ENCODE measurements around the gene SYNDIG1.

Gene SYNDIG1

DNA sequence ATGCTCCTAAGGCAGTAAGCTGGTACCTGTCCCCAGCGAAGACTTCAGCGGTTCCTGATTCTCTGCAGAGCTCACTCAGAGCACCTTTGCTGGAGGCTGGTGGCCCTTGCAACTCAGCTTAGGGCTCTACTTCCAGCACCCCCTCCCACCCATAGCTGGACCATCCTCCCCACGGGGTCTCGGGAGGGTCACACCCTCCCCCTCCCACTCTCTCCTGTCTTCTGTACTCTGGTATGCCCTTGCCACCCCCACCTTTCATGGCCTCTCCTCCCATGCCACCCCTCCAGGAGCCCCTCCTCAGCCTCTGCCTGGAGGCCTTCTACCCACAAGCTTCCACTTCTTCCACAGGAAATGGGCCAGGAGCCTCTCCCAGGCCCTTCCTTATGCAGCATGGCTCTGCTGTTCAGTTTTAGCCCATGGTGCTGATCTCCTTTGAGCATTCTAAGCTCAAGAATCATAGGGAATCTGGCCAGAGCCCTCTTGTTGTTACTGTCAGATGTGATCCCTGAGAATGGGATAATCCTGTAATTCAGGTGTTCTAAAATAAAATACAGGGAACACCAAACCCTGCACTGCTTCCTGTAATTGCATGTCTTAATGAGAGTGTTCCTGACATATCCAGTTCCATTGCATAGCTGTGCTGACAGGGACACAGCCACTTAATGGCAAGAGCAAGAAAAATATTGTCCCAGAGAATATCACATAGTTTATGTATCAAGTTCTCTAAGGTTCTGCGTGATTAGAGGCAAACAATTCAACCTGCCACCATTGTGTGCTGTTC is 142.1 kb downstream of the SYNDIG1 start:
- no peak overlapping the region for H3K4me3 ChIP-seq (replicated peaks; ENCODE audit: low read depth, low read length)
- TF ChIP-seq, protein P1, sequence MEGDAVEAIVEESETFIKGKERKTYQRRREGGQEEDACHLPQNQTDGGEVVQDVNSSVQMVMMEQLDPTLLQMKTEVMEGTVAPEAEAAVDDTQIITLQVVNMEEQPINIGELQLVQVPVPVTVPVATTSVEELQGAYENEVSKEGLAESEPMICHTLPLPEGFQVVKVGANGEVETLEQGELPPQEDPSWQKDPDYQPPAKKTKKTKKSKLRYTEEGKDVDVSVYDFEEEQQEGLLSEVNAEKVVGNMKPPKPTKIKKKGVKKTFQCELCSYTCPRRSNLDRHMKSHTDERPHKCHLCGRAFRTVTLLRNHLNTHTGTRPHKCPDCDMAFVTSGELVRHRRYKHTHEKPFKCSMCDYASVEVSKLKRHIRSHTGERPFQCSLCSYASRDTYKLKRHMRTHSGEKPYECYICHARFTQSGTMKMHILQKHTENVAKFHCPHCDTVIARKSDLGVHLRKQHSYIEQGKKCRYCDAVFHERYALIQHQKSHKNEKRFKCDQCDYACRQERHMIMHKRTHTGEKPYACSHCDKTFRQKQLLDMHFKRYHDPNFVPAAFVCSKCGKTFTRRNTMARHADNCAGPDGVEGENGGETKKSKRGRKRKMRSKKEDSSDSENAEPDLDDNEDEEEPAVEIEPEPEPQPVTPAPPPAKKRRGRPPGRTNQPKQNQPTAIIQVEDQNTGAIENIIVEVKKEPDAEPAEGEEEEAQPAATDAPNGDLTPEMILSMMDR (IDR thresholded peaks at IDR 0.05; ENCODE audit: low read length, missing control alignments) = no peak
- no peak for DNase-seq (ENCODE audit: low read depth)

DNA sequence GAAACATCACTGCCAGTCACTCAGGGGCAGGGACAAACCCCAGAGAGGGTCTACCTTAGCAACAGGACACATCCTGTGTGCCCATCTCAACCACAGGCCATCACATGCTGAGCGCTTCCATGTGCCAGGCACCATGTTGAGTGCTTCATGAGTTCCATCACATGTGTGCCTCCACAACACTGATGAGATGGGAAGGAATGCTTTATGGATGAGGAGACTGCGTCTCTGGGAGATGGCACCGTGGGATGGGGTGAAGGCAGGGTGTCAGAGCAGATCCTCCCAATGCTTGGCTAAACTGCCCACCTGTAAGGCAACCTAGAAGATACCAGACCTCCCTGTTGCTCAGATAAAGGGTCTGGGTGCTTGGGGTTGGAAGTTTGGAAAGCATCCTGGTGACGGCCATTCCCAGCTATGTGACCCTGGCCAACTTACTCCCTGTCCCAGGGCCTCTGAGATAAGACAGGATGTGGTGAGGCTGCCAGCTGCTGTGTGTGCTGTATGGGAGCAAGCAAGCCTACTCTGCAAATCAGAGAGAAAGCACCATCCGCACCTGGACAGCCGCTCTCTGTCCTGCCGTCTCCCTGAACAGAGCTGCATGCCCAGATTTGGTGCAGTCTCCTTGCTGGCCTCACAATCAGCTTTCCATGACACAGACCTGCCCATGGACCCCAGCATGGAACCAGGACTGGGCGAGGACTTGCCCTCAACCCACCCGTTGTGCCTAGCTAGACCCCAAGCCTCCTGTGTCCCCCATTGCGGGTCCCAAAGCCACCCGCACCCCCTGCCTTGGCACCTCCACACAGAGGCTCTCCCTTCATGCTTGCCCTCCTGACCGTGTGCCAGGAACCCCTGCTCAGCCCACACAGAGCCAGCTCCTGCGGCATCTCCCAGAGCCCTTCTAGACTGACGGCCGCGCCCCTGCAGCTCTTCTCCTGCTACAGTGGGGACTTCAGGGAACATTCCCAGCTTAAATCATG is 143.7 kb downstream of the SYNDIG1 start:
- peak; percentile 11 for DNase-seq (ENCODE audit: low read depth)
- TF ChIP-seq, protein P1 (IDR thresholded peaks at IDR 0.05; ENCODE audit: low read length, missing control alignments) = no peak
- no peak overlapping the region for H3K4me3 ChIP-seq (replicated peaks; ENCODE audit: low read depth, low read length)

DNA sequence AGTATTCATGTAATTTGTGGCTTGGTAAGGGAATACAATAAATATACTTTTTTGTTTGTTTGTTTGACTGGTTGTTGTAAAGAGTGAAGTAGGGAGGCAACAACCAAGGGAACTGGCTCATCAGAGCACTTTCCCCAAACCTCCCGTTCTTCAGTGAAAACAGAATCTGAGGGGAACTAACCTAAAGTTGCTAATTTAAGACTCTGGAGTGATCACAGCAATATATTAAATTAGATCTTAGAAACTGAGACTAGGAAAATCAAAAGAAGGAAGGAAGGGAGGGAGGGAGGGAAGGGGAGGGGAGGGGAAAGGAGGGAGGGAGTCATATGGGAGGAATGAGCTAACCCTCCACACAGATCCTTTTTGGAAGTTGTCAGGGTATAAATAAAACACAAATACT is 144.9 kb downstream of the SYNDIG1 start:
- TF ChIP-seq, protein P1 (IDR thresholded peaks at IDR 0.05; ENCODE audit: low read length, missing control alignments) = no peak
- DNase-seq (ENCODE audit: low read depth) = no peak
- no peak overlapping the region for H3K4me3 ChIP-seq (replicated peaks; ENCODE audit: low read depth, low read length)

GRCh38 chr20:24615353-24615752 is 145.9 kb downstream of the SYNDIG1 start:
- DNase-seq (ENCODE audit: low read depth) = no peak
- no peak overlapping the region for H3K4me3 ChIP-seq (replicated peaks; ENCODE audit: low read depth, low read length)
- TF ChIP-seq, protein P1 (IDR thresholded peaks at IDR 0.05; ENCODE audit: low read length, missing control alignments) = no peak

DNA sequence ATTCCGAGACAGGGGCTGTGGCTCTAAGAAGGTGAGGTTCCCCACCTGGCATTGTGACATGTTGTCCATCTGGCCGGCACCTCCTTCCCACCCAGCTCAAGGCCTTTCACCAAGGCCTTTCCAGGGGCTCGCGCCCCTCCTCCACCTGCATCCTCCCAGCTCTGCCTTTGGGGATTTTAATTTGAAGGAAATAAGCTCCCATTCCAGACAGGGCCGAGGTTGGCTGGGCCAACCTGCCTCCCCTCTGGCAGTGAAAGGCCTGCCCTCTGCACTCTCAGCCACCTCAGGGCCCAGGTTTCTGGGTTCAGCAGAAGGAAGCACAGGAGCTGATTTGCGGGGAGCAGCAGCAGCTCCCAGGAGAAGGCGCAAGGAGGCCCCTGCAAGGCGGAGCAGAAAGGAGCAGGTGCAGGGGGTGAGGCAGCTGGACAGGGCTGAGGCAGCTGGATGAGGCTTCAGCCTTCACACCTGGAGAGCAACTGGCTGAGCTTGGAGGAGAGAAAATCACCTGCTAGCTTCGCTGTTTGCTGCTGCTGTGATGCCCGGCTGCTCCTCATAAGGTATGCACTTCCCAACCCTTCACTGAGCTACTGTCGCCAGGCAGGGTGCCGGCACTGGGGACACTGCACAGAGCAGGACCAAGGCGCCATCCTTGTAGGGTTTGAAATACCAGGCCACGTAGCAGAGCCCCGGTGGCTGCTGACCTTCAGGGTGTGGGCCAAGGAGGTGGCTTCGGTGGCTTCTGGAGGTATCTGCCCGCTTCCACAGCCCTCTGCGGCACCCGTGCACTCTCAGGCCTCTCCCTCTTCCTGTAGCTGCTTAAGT is 147.0 kb downstream of the SYNDIG1 start:
- no peak for DNase-seq (ENCODE audit: low read depth)
- H3K4me3 ChIP-seq (replicated peaks; ENCODE audit: low read depth, low read length) = no peak overlapping the region
- TF ChIP-seq, protein P1 (IDR thresholded peaks at IDR 0.05; ENCODE audit: low read length, missing control alignments) = no peak

- H3K4me3 ChIP-seq (replicated peaks; ENCODE audit: low read depth, low read length) = no peak overlapping the region
- TF ChIP-seq, protein P1 (IDR thresholded peaks at IDR 0.05; ENCODE audit: low read length, missing control alignments) = no peak
- no peak for DNase-seq (ENCODE audit: low read depth)
These were observed 147.6 kb downstream of the SYNDIG1 start for GRCh38 chr20:24617080-24617432.
